Karpas-422 (cell line): ENCODE results near the gene FBXO24. TPM values are rescaled to one million over a fixed set of nuclear protein-coding genes. Genes with fewer than 3 reads are reported as not detected.

ENCODE experiments used
- small RNA-seq: library from RNA; depleted of rRNA; stranded (forward); fragments of <200 nt; gene quantifications from one replicate; pipeline ENCODE3, GENCODE V24; 2014
- total RNA-seq: library from RNA; depleted of rRNA; stranded (reverse); fragments of >200 nt; shearing (Covaris generic); gene quantifications from 2 replicates; pipeline ENCODE4 v1.2.3, GENCODE V29; 2014; ENCODE audit warnings: low replicate concordance; rRNA removed

Gene FBXO24
- total RNA-seq, 1 experiment from 2014 or later = not detected

Small RNAs within 50 kb of the gene (small RNA-seq; reads per million reads assigned to genes)
- gene SAP25 = not detected

Other genes starting within 250 kb of the FBXO24 start
- gene PILRB, start 228.2 kb upstream of the FBXO24 start, total RNA-seq = 58.9 and 98.2 TPM in 2 replicates
- gene PILRA, start 212.8 kb upstream of the FBXO24 start, total RNA-seq = 2.3 and 2.4 TPM in 2 replicates
- 3.0 and 8.8 TPM in 2 replicates for gene ZCWPW1, start 157.6 kb upstream of the FBXO24 start, total RNA-seq
- gene MEPCE, start 156.5 kb upstream of the FBXO24 start, total RNA-seq = 28.4 and 40.4 TPM in 2 replicates
- 25.9 and 106 TPM in 2 replicates for gene PPP1R35, start 149.8 kb upstream of the FBXO24 start, total RNA-seq
- 1.5 and 2.8 TPM in 2 replicates for gene SPACDR, start 122.1 kb upstream of the FBXO24 start, total RNA-seq
- gene TSC22D4, start 107.1 kb upstream of the FBXO24 start, total RNA-seq = 40.4 and 97.3 TPM in 2 replicates
- gene NYAP1, start 102.4 kb upstream of the FBXO24 start, total RNA-seq = not detected in 2 replicates
- gene AGFG2, start 47.1 kb upstream of the FBXO24 start, total RNA-seq = 5.7 and 6.7 TPM in 2 replicates
- gene SAP25, start 12.4 kb upstream of the FBXO24 start, total RNA-seq = 2.5 and 4.9 TPM in 2 replicates
- 11.9 and 33.5 TPM in 2 replicates for gene LRCH4, start 199 bp upstream of the FBXO24 start, total RNA-seq
- gene PCOLCE, start 16.0 kb downstream of the FBXO24 start, total RNA-seq = 2.8 and 12.3 TPM in 2 replicates
- gene MOSPD3, start 26.2 kb downstream of the FBXO24 start, total RNA-seq = 8.2 and 9.7 TPM in 2 replicates
- 4.2 and 12.0 TPM in 2 replicates for gene TFR2, start 55.2 kb downstream of the FBXO24 start, total RNA-seq
- not detected in 2 replicates for gene ACTL6B, start 70.1 kb downstream of the FBXO24 start, total RNA-seq
- 65.0 and 101 TPM in 2 replicates for gene GNB2, start 87.4 kb downstream of the FBXO24 start, total RNA-seq
- 16.3 and 38.2 TPM in 2 replicates for gene GIGYF1, start 107.9 kb downstream of the FBXO24 start, total RNA-seq
- gene POP7, start 119.8 kb downstream of the FBXO24 start, total RNA-seq = 29.7 and 72.8 TPM in 2 replicates
- not detected in 2 replicates for gene EPO, start 134.1 kb downstream of the FBXO24 start, total RNA-seq
- gene ZAN, start 147.3 kb downstream of the FBXO24 start, total RNA-seq = not detected in 2 replicates
- 9.3 and 21.6 TPM in 2 replicates for gene EPHB4, start 241.2 kb downstream of the FBXO24 start, total RNA-seq